ENCODE results near the gene RBBP8NL.

Gene RBBP8NL

GRCh38 chr20:62395311-62396242 is 31.8 kb downstream of the RBBP8NL start:
- no peak overlapping the region for H3K4me3 ChIP-seq
- in situ Hi-C loops (cut with MboI; ENCODE audit: low sequenced_read_pairs) = no loop called here
- H3K36me3 ChIP-seq (replicated peaks) = peaks cover 20% of the 10 kb centered on the region
- H3K9me3 ChIP-seq = no peaks in the 10 kb centered on the region
- DNase-seq (ENCODE audit: low spot score in 2 of 2) = no peak
- no peaks in the 10 kb centered on the region for H3K27me3 ChIP-seq (ENCODE audit: low read depth)
- H3K4me1 ChIP-seq = no peaks in the 10 kb centered on the region

GRCh38 chr20:62394248-62395245 is 32.8 kb downstream of the RBBP8NL start:
- no peak overlapping the region for H3K4me3 ChIP-seq
- H3K9me3 ChIP-seq = no peaks in the 10 kb centered on the region
- in situ Hi-C loops (cut with MboI; ENCODE audit: low sequenced_read_pairs) = no loop called here
- peaks cover 31% of the 10 kb centered on the region for H3K36me3 ChIP-seq (replicated peaks)
- H3K27me3 ChIP-seq (ENCODE audit: low read depth) = no peaks in the 10 kb centered on the region
- DNase-seq (ENCODE audit: low spot score in 2 of 2) = no peak
- no peaks in the 10 kb centered on the region for H3K4me1 ChIP-seq

- Histone ChIP-seq H3K36me3 (replicated peaks) (peaks cover 38% of the 10 kb centered on the region), H3K27me3 (ENCODE audit: low read depth) (no peaks in the 10 kb centered on the region), H3K4me1 (peaks cover under 1% of the 10 kb centered on the region; the same call in 1 of the 2 replicates), H3K9me3 (no peaks in the 10 kb centered on the region), H3K4me3 (no peak overlapping the region)
- DNase-seq (ENCODE audit: low spot score in 2 of 2) = no peak
- in situ Hi-C loops (cut with MboI; ENCODE audit: low sequenced_read_pairs) = no loop called here
These were observed 33.5 kb downstream of the RBBP8NL start for GRCh38 chr20:62393830-62394229.

- H3K4me3 ChIP-seq = no peak overlapping the region
- H3K4me1 ChIP-seq = peaks cover 5% of the 10 kb centered on the region
- in situ Hi-C loops (cut with MboI; ENCODE audit: low sequenced_read_pairs) = no loop called here
- DNase-seq (ENCODE audit: low spot score in 2 of 2) = no peak
- H3K9me3 ChIP-seq = no peaks in the 10 kb centered on the region
- no peaks in the 10 kb centered on the region for H3K27me3 ChIP-seq (ENCODE audit: low read depth)
- H3K36me3 ChIP-seq (replicated peaks) = peaks cover 43% of the 10 kb centered on the region
These were observed 34.0 kb downstream of the RBBP8NL start for GRCh38 chr20:62393335-62393665.

GRCh38 chr20:62392621-62393334 is 34.6 kb downstream of the RBBP8NL start:
- peaks cover 48% of the 10 kb centered on the region for H3K36me3 ChIP-seq (replicated peaks)
- no peaks in the 10 kb centered on the region for H3K9me3 ChIP-seq
- peaks cover 11% of the 10 kb centered on the region for H3K4me1 ChIP-seq
- DNase-seq (ENCODE audit: low spot score in 2 of 2) = no peak
- no peak overlapping the region for H3K4me3 ChIP-seq
- in situ Hi-C loops (cut with MboI; ENCODE audit: low sequenced_read_pairs) = no loop called here
- H3K27me3 ChIP-seq (ENCODE audit: low read depth) = no peaks in the 10 kb centered on the region

GRCh38 chr20:62392077-62392418 is 35.3 kb downstream of the RBBP8NL start:
- Histone ChIP-seq H3K9me3 (no peaks in the 10 kb centered on the region), H3K36me3 (replicated peaks) (peaks cover 55% of the 10 kb centered on the region), H3K4me1 (peaks cover 12% of the 10 kb centered on the region), H3K4me3 (no peak overlapping the region), H3K27me3 (ENCODE audit: low read depth) (no peaks in the 10 kb centered on the region)
- in situ Hi-C loops (cut with MboI; ENCODE audit: low sequenced_read_pairs) = no loop called here
- DNase-seq (ENCODE audit: low spot score in 2 of 2) = no peak

GRCh38 chr20:62391165-62392076 is 35.9 kb downstream of the RBBP8NL start:
- in situ Hi-C loops (cut with MboI; ENCODE audit: low sequenced_read_pairs) = no loop called here
- Histone ChIP-seq H3K27me3 (ENCODE audit: low read depth) (no peaks in the 10 kb centered on the region), H3K4me3 (no peak overlapping the region), H3K36me3 (replicated peaks) (peaks cover 55% of the 10 kb centered on the region), H3K9me3 (no peaks in the 10 kb centered on the region), H3K4me1 (peaks cover 12% of the 10 kb centered on the region)
- DNase-seq (ENCODE audit: low spot score in 2 of 2) = no peak

GRCh38 chr20:62390317-62391164 is 36.8 kb downstream of the RBBP8NL start:
- in situ Hi-C loops (cut with MboI; ENCODE audit: low sequenced_read_pairs) = no loop called here
- no peaks in the 10 kb centered on the region; the same call in 1 of the 2 replicates for H3K9me3 ChIP-seq
- H3K27me3 ChIP-seq (ENCODE audit: low read depth) = no peaks in the 10 kb centered on the region
- DNase-seq (ENCODE audit: low spot score in 2 of 2) = no peak
- H3K36me3 ChIP-seq (replicated peaks) = peaks cover 55% of the 10 kb centered on the region
- H3K4me3 ChIP-seq = no peak overlapping the region
- H3K4me1 ChIP-seq = peaks cover 16% of the 10 kb centered on the region

GRCh38 chr20:62389601-62390087 is 37.7 kb downstream of the RBBP8NL start:
- Histone ChIP-seq H3K27me3 (ENCODE audit: low read depth) (no peaks in the 10 kb centered on the region), H3K9me3 (no peaks in the 10 kb centered on the region; the same call in 1 of the 2 replicates), H3K4me1 (peaks cover 16% of the 10 kb centered on the region), H3K4me3 (no peak overlapping the region), H3K36me3 (replicated peaks) (peaks cover 55% of the 10 kb centered on the region)
- in situ Hi-C loops (cut with MboI; ENCODE audit: low sequenced_read_pairs) = no loop called here
- no peak for DNase-seq (ENCODE audit: low spot score in 2 of 2)

- H3K36me3 ChIP-seq (replicated peaks) = peaks cover 55% of the 10 kb centered on the region
- H3K27me3 ChIP-seq (ENCODE audit: low read depth) = no peaks in the 10 kb centered on the region
- in situ Hi-C loops (cut with MboI; ENCODE audit: low sequenced_read_pairs) = no loop called here
- peaks cover 16% of the 10 kb centered on the region for H3K4me1 ChIP-seq
- peak overlapping the region; percentile 0; the same call in 1 of the 2 replicates for H3K4me3 ChIP-seq
- H3K9me3 ChIP-seq = no peaks in the 10 kb centered on the region; the same call in 1 of the 2 replicates
- no peak for DNase-seq (ENCODE audit: low spot score in 2 of 2)
These were observed 38.3 kb downstream of the RBBP8NL start for GRCh38 chr20:62388839-62389600.

- peaks cover 16% of the 10 kb centered on the region for H3K4me1 ChIP-seq
- H3K9me3 ChIP-seq = no peaks in the 10 kb centered on the region; the same call in 1 of the 2 replicates
- peak overlapping the region; percentile 83 for H3K4me3 ChIP-seq
- no peaks in the 10 kb centered on the region for H3K27me3 ChIP-seq (ENCODE audit: low read depth)
- in situ Hi-C loops (cut with MboI; ENCODE audit: low sequenced_read_pairs) = no loop called here
- no peak for DNase-seq (ENCODE audit: low spot score in 2 of 2)
- H3K36me3 ChIP-seq (replicated peaks) = peaks cover 52% of the 10 kb centered on the region
These were observed 39.3 kb downstream of the RBBP8NL start for GRCh38 chr20:62387933-62388635.
